Measurements from ENCODE around the gene PHLDA1.

Gene PHLDA1

GRCh38 chr12:76060111-76060510 lies 28.5 kb upstream of the PHLDA1 start:
- no peak for DNase-seq (ENCODE audit: low read depth)
- no peak overlapping the region for H3K4me3 ChIP-seq (ENCODE audit: low read length)
- H3K36me3 ChIP-seq (ENCODE audit: control insufficient read depth, insufficient read depth, low read length, severe bottlenecking): peaks cover 95% of the 10 kb centered on the region
- H3K27me3 ChIP-seq (replicated peaks; ENCODE audit: control insufficient read depth, insufficient read depth, low read length): no peaks in the 10 kb centered on the region
- no peaks in the 10 kb centered on the region for H3K4me1 ChIP-seq (ENCODE audit: control insufficient read depth, insufficient read depth, low read length)
- H3K9me3 ChIP-seq (ENCODE audit: control insufficient read depth, low read length): peaks cover 13% of the 10 kb centered on the region
- no peak overlapping the region for H3K9ac ChIP-seq (ENCODE audit: low read length)

- H3K36me3 ChIP-seq (ENCODE audit: control insufficient read depth, insufficient read depth, low read length, severe bottlenecking): peaks cover 95% of the 10 kb centered on the region
- H3K4me1 ChIP-seq (ENCODE audit: control insufficient read depth, insufficient read depth, low read length): no peaks in the 10 kb centered on the region
- no peaks in the 10 kb centered on the region for H3K9me3 ChIP-seq (ENCODE audit: control insufficient read depth, low read length)
- no peak for DNase-seq (ENCODE audit: low read depth)
- H3K4me3 ChIP-seq (ENCODE audit: low read length): no peak overlapping the region
- H3K9ac ChIP-seq (ENCODE audit: low read length): no peak overlapping the region
- H3K27me3 ChIP-seq (replicated peaks; ENCODE audit: control insufficient read depth, insufficient read depth, low read length): no peaks in the 10 kb centered on the region
These were observed 25.8 kb upstream of the PHLDA1 start for GRCh38 chr12:76057326-76057725.

- no peak for DNase-seq (ENCODE audit: low read depth)
- Histone ChIP-seq H3K36me3 (ENCODE audit: control insufficient read depth, insufficient read depth, low read length, severe bottlenecking) (peaks cover 93% of the 10 kb centered on the region), H3K27me3 (replicated peaks; ENCODE audit: control insufficient read depth, insufficient read depth, low read length) (no peaks in the 10 kb centered on the region), H3K9ac (ENCODE audit: low read length) (no peak overlapping the region), H3K4me1 (ENCODE audit: control insufficient read depth, insufficient read depth, low read length) (no peaks in the 10 kb centered on the region), H3K9me3 (ENCODE audit: control insufficient read depth, low read length) (no peaks in the 10 kb centered on the region), H3K4me3 (ENCODE audit: low read length) (no peak overlapping the region)
These were observed 23.8 kb upstream of the PHLDA1 start for GRCh38 chr12:76055393-76055792.

GRCh38 chr12:76049575-76050251 lies 18.1 kb upstream of the PHLDA1 start:
- no peak overlapping the region for H3K4me3 ChIP-seq (ENCODE audit: low read length)
- no peaks in the 10 kb centered on the region for H3K4me1 ChIP-seq (ENCODE audit: control insufficient read depth, insufficient read depth, low read length)
- no peaks in the 10 kb centered on the region for H3K27me3 ChIP-seq (replicated peaks; ENCODE audit: control insufficient read depth, insufficient read depth, low read length)
- peaks cover 91% of the 10 kb centered on the region for H3K36me3 ChIP-seq (ENCODE audit: control insufficient read depth, insufficient read depth, low read length, severe bottlenecking)
- H3K9me3 ChIP-seq (ENCODE audit: control insufficient read depth, low read length): no peaks in the 10 kb centered on the region
- H3K9ac ChIP-seq (ENCODE audit: low read length): no peak overlapping the region
- no peak for DNase-seq (ENCODE audit: low read depth)

GRCh38 chr12:76047742-76048141 lies 16.2 kb upstream of the PHLDA1 start:
- no peak for DNase-seq (ENCODE audit: low read depth)
- no peaks in the 10 kb centered on the region for H3K27me3 ChIP-seq (replicated peaks; ENCODE audit: control insufficient read depth, insufficient read depth, low read length)
- no peak overlapping the region for H3K4me3 ChIP-seq (ENCODE audit: low read length)
- peaks cover 91% of the 10 kb centered on the region for H3K36me3 ChIP-seq (ENCODE audit: control insufficient read depth, insufficient read depth, low read length, severe bottlenecking)
- no peaks in the 10 kb centered on the region for H3K9me3 ChIP-seq (ENCODE audit: control insufficient read depth, low read length)
- H3K4me1 ChIP-seq (ENCODE audit: control insufficient read depth, insufficient read depth, low read length): no peaks in the 10 kb centered on the region
- H3K9ac ChIP-seq (ENCODE audit: low read length): no peak overlapping the region

- H3K9ac ChIP-seq (ENCODE audit: low read length): no peak overlapping the region
- no peak for DNase-seq (ENCODE audit: low read depth)
- H3K36me3 ChIP-seq (ENCODE audit: control insufficient read depth, insufficient read depth, low read length, severe bottlenecking): peaks cover 85% of the 10 kb centered on the region
- no peaks in the 10 kb centered on the region for H3K27me3 ChIP-seq (replicated peaks; ENCODE audit: control insufficient read depth, insufficient read depth, low read length)
- H3K4me1 ChIP-seq (ENCODE audit: control insufficient read depth, insufficient read depth, low read length): no peaks in the 10 kb centered on the region
- no peak overlapping the region for H3K4me3 ChIP-seq (ENCODE audit: low read length)
- H3K9me3 ChIP-seq (ENCODE audit: control insufficient read depth, low read length): no peaks in the 10 kb centered on the region
These were observed 15.5 kb upstream of the PHLDA1 start for GRCh38 chr12:76047060-76047459.

- Histone ChIP-seq H3K9ac (ENCODE audit: low read length) (no peak overlapping the region), H3K27me3 (replicated peaks; ENCODE audit: control insufficient read depth, insufficient read depth, low read length) (no peaks in the 10 kb centered on the region), H3K9me3 (ENCODE audit: control insufficient read depth, low read length) (no peaks in the 10 kb centered on the region), H3K4me3 (ENCODE audit: low read length) (no peak overlapping the region), H3K4me1 (ENCODE audit: control insufficient read depth, insufficient read depth, low read length) (peaks cover 9% of the 10 kb centered on the region), H3K36me3 (ENCODE audit: control insufficient read depth, insufficient read depth, low read length, severe bottlenecking) (peaks cover 50% of the 10 kb centered on the region)
- DNase-seq (ENCODE audit: low read depth): no peak
These were observed 11.8 kb upstream of the PHLDA1 start for GRCh38 chr12:76043377-76043776.

- Histone ChIP-seq H3K36me3 (ENCODE audit: control insufficient read depth, insufficient read depth, low read length, severe bottlenecking) (peaks cover 38% of the 10 kb centered on the region), H3K4me3 (ENCODE audit: low read length) (no peak overlapping the region), H3K4me1 (ENCODE audit: control insufficient read depth, insufficient read depth, low read length) (peaks cover 20% of the 10 kb centered on the region), H3K27me3 (replicated peaks; ENCODE audit: control insufficient read depth, insufficient read depth, low read length) (no peaks in the 10 kb centered on the region), H3K9ac (ENCODE audit: low read length) (no peak overlapping the region), H3K9me3 (ENCODE audit: control insufficient read depth, low read length) (no peaks in the 10 kb centered on the region)
- no peak for DNase-seq (ENCODE audit: low read depth)
These were observed 10.6 kb upstream of the PHLDA1 start for GRCh38 chr12:76042147-76042546.

GRCh38 chr12:76041406-76041805 lies 9.8 kb upstream of the PHLDA1 start:
- no peak for DNase-seq (ENCODE audit: low read depth)
- Histone ChIP-seq H3K9ac (ENCODE audit: low read length) (no peak overlapping the region), H3K9me3 (ENCODE audit: control insufficient read depth, low read length) (no peaks in the 10 kb centered on the region), H3K4me1 (ENCODE audit: control insufficient read depth, insufficient read depth, low read length) (peaks cover 22% of the 10 kb centered on the region), H3K36me3 (ENCODE audit: control insufficient read depth, insufficient read depth, low read length, severe bottlenecking) (peaks cover 32% of the 10 kb centered on the region), H3K27me3 (replicated peaks; ENCODE audit: control insufficient read depth, insufficient read depth, low read length) (no peaks in the 10 kb centered on the region), H3K4me3 (ENCODE audit: low read length) (no peak overlapping the region)

GRCh38 chr12:76040461-76040860 lies 8.9 kb upstream of the PHLDA1 start:
- Histone ChIP-seq H3K9me3 (ENCODE audit: control insufficient read depth, low read length) (no peaks in the 10 kb centered on the region), H3K4me1 (ENCODE audit: control insufficient read depth, insufficient read depth, low read length) (peaks cover 22% of the 10 kb centered on the region), H3K9ac (ENCODE audit: low read length) (no peak overlapping the region), H3K27me3 (replicated peaks; ENCODE audit: control insufficient read depth, insufficient read depth, low read length) (no peaks in the 10 kb centered on the region), H3K36me3 (ENCODE audit: control insufficient read depth, insufficient read depth, low read length, severe bottlenecking) (peaks cover 27% of the 10 kb centered on the region), H3K4me3 (ENCODE audit: low read length) (no peak overlapping the region)
- DNase-seq (ENCODE audit: low read depth): no peak

- no peak overlapping the region for H3K9ac ChIP-seq (ENCODE audit: low read length)
- no peak overlapping the region for H3K4me3 ChIP-seq (ENCODE audit: low read length)
- peaks cover 28% of the 10 kb centered on the region for H3K4me1 ChIP-seq (ENCODE audit: control insufficient read depth, insufficient read depth, low read length)
- peaks cover 6% of the 10 kb centered on the region for H3K36me3 ChIP-seq (ENCODE audit: control insufficient read depth, insufficient read depth, low read length, severe bottlenecking)
- H3K9me3 ChIP-seq (ENCODE audit: control insufficient read depth, low read length): no peaks in the 10 kb centered on the region
- peak; percentile 5 for DNase-seq (ENCODE audit: low read depth)
- no peaks in the 10 kb centered on the region for H3K27me3 ChIP-seq (replicated peaks; ENCODE audit: control insufficient read depth, insufficient read depth, low read length)
These were observed 6.6 kb upstream of the PHLDA1 start for GRCh38 chr12:76038176-76038575.

Data from adipocyte (in vitro differentiated cells).